Esophagus squamous epithelium (tissue), 5 donors: Measurements from ENCODE around the gene MRPL45. TPM values are rescaled to one million over a fixed set of nuclear protein-coding genes. Genes with fewer than 3 reads are reported as not detected.

ENCODE experiments used
- DNase-seq: peaks from one replicate; lab custom pipeline; 2025; lab: John Stamatoyannopoulos, UW
- H3K27ac ChIP-seq, 4 donors: fragments of 200-600 bp; sonication (generic); one replicate each; pipeline ENCODE4 v1.5.1; 2016 to 2019; ENCODE audit warnings: mild to moderate bottlenecking in 1 of 4
- H3K27me3 ChIP-seq, 4 donors: fragments of 200-600 bp; sonication (generic); 1 replicate in 3 of 4; 2 replicates in 1 of 4; pipeline versions ENCODE4 v1.5.1 to v1.6.0; 2017 to 2021; ENCODE audit warnings: antibody characterized with exemption in 1 of 4
- H3K36me3 ChIP-seq, 3 donors: fragments of 200-600 bp; sonication (generic); one replicate each; pipeline ENCODE4 v1.5.1; 2016 to 2019
- H3K4me1 ChIP-seq, 3 donors: fragments of 200-600 bp; sonication (generic); one replicate each; pipeline ENCODE4 v1.5.1; 2017 to 2019
- H3K4me3 ChIP-seq, 4 donors: fragments of 200-600 bp; sonication (generic); 1 replicate in 3 of 4; 2 replicates in 1 of 4; pipeline ENCODE4 v1.5.1; 2016 to 2019; ENCODE audit warnings: mild to moderate bottlenecking in 2 of 4, moderate library complexity in 1 of 4
- H3K9me3 ChIP-seq, 3 donors: fragments of 200-600 bp; sonication (generic); one replicate each; pipeline ENCODE4 v1.5.1; 2016 to 2019
- CTCF ChIP-seq, 6 experiments: fragments of 450-650 bp in 4 of 6; fragments of 200-600 bp in 2 of 6; sonication (generic) in 2 of 6; IDR thresholded peaks; one replicate each; pipeline ENCODE4 v1.5.1; 2016 to 2019; ENCODE audit warnings: antibody characterized with exemption in 6 of 6, mild to moderate bottlenecking in 4 of 6, moderate library complexity in 4 of 6
- POLR2A ChIP-seq, 4 donors: fragments of 450-650 bp; IDR thresholded peaks; one replicate each; pipeline ENCODE4 v1.6.1; 2017; ENCODE audit warnings: antibody characterized with exemption in 4 of 4, mild to moderate bottlenecking in 4 of 4, moderate library complexity in 3 of 4
- WGBS, 2 donors: methylation state at CpG; one replicate each; pipeline ENCODE4 v1.1.5; 2018; 5-methylcytosine and 5-hydroxymethylcytosine counted together
- intact Hi-C: fragments of 100-400 bp; cut with DNase I; formaldehyde crosslinking; loops from one replicate; pipeline ENCODE4 v1.15.0; 2022
- total RNA-seq, 4 donors: library from RNA; depleted of rRNA; stranded (reverse); fragments of >200 nt; gene quantifications; one replicate each; pipeline ENCODE4 v1.1.0, GENCODE V29; 2016
- donor health status: DM: yes; HTN: yes; CAD: no.

Gene MRPL45
- total RNA-seq, 4 donors from 2014 or later, result 21.3 to 33.0 (median 29.9) TPM

- intact Hi-C loops, result no loop called here
- H3K27ac ChIP-seq, result no peak overlapping the region
- no peaks in the 10 kb centered on the region for H3K36me3 ChIP-seq
- H3K9me3 ChIP-seq, result no peaks in the 10 kb centered on the region
- DNase-seq, result no peak
- WGBS, 2 donors, result 80 to 85% methylated on average over 22 to 27 of the region's 30 CpGs
- no peaks in the 10 kb centered on the region for H3K4me1 ChIP-seq
- TF ChIP-seq POLR2A (IDR thresholded peaks at IDR 0.05), result no peak
- TF ChIP-seq CTCF (IDR thresholded peaks at IDR 0.05), result no peak
- H3K27me3 ChIP-seq, result peaks cover 0 to 55% (median 0%) of the 10 kb centered on the region in 4 donors
- H3K4me3 ChIP-seq, result no peak overlapping the region
Observed at GRCh38 chr17:38334480-38335364, 37.8 kb downstream of the MRPL45 start.

GRCh38 chr17:38336838-38337237 lies 39.9 kb downstream of the MRPL45 start:
- DNase-seq, result no peak
- H3K9me3 ChIP-seq, result no peaks in the 10 kb centered on the region
- no peak overlapping the region for H3K4me3 ChIP-seq
- H3K27ac ChIP-seq, result no peak overlapping the region
- WGBS, 2 donors, result 83% methylated on average over 5 of the region's 11 CpGs; no CpG with 5 or more reads in 1 of the 2 donors
- H3K36me3 ChIP-seq, result no peaks in the 10 kb centered on the region
- TF ChIP-seq CTCF (IDR thresholded peaks at IDR 0.05) (no peak), POLR2A (IDR thresholded peaks at IDR 0.05) (no peak)
- peaks cover 0 to 34% (median 0%) of the 10 kb centered on the region in 4 donors for H3K27me3 ChIP-seq
- intact Hi-C loops, result no loop called here
- H3K4me1 ChIP-seq, result peaks cover 0 to 10% (median 0%) of the 10 kb centered on the region in 3 donors

GRCh38 chr17:38338053-38338452 lies 41.1 kb downstream of the MRPL45 start:
- Histone ChIP-seq H3K36me3 (no peaks in the 10 kb centered on the region), H3K4me1 (peaks cover 0 to 10% (median 0%) of the 10 kb centered on the region in 3 donors), H3K27ac (no peak overlapping the region), H3K4me3 (no peak overlapping the region), H3K27me3 (peaks cover 0 to 25% (median 0%) of the 10 kb centered on the region in 4 donors), H3K9me3 (no peaks in the 10 kb centered on the region)
- TF ChIP-seq POLR2A (IDR thresholded peaks at IDR 0.05) (no peak), CTCF (IDR thresholded peaks at IDR 0.05) (no peak)
- no peak for DNase-seq
- intact Hi-C loops, result no loop called here
- WGBS, 2 donors, result 60 to 70% methylated on average over 3 to 5 of the region's 5 CpGs

- TF ChIP-seq CTCF (IDR thresholded peaks at IDR 0.05), result no peak
- no peak for TF ChIP-seq POLR2A (IDR thresholded peaks at IDR 0.05)
- intact Hi-C loops, result no loop called here
- no peak for DNase-seq
- Histone ChIP-seq H3K9me3 (no peaks in the 10 kb centered on the region), H3K4me3 (no peak overlapping the region), H3K4me1 (peaks cover 0 to 10% (median 0%) of the 10 kb centered on the region in 3 donors), H3K27me3 (peaks cover 0 to 25% (median 0%) of the 10 kb centered on the region in 4 donors), H3K27ac (no peak overlapping the region), H3K36me3 (no peaks in the 10 kb centered on the region)
- 62 to 83% methylated on average over 2 to 4 of the region's 4 CpGs for WGBS, 2 donors
Observed at GRCh38 chr17:38338535-38338934, 41.6 kb downstream of the MRPL45 start.

- intact Hi-C loops, result no loop called here
- Histone ChIP-seq H3K4me1 (peaks cover 0 to 10% (median 0%) of the 10 kb centered on the region in 3 donors), H3K27ac (no peak overlapping the region), H3K36me3 (no peaks in the 10 kb centered on the region), H3K4me3 (no peak overlapping the region), H3K9me3 (no peaks in the 10 kb centered on the region), H3K27me3 (peaks cover 0 to 18% (median 0%) of the 10 kb centered on the region in 4 donors)
- no peak for TF ChIP-seq POLR2A (IDR thresholded peaks at IDR 0.05)
- DNase-seq, result no peak
Observed at GRCh38 chr17:38339891-38340290, 42.9 kb downstream of the MRPL45 start.
